ENCODE data around the gene ZMYM1. TPM values are rescaled to one million over a fixed set of nuclear protein-coding genes. Genes with fewer than 3 reads are reported as not detected.
"Not testable (repeated sequence)": the region's sequence is repeated elsewhere in the genome, so short reads cannot be mapped to it uniquely, and the experiment has no call there.

Gene ZMYM1
- total RNA-seq, 1 donor from 2014 or later = 23.2 TPM

GRCh38 chr1:35046730-35047129 lies 32.5 kb upstream of the ZMYM1 start:
- H3K36me3 ChIP-seq (ENCODE audit: control insufficient read depth, insufficient read depth, low read length) = no peaks in the 10 kb centered on the region
- DNase-seq (ENCODE audit: low read depth) = no peak
- no peaks in the 10 kb centered on the region for H3K27me3 ChIP-seq (ENCODE audit: control insufficient read depth, insufficient read depth, low read length)
- FAIRE-seq = no peak
- no peak overlapping the region for H3K4me3 ChIP-seq (ENCODE audit: low read depth, low read length)
- no peak for TF ChIP-seq CTCF (IDR thresholded peaks at IDR 0.05; ENCODE audit: insufficient read depth, low read length, severe bottlenecking)

GRCh38 chr1:35047188-35047858 lies 31.9 kb upstream of the ZMYM1 start:
- no peak for TF ChIP-seq CTCF (IDR thresholded peaks at IDR 0.05; ENCODE audit: insufficient read depth, low read length, severe bottlenecking)
- Histone ChIP-seq H3K4me3 (ENCODE audit: low read depth, low read length) (no peak overlapping the region), H3K36me3 (ENCODE audit: control insufficient read depth, insufficient read depth, low read length) (no peaks in the 10 kb centered on the region), H3K27me3 (ENCODE audit: control insufficient read depth, insufficient read depth, low read length) (no peaks in the 10 kb centered on the region)
- DNase-seq (ENCODE audit: low read depth) (peak; percentile 81), FAIRE-seq (no peak)

- H3K4me3 ChIP-seq (ENCODE audit: low read depth, low read length) = no peak overlapping the region
- no peak for TF ChIP-seq CTCF (IDR thresholded peaks at IDR 0.05; ENCODE audit: insufficient read depth, low read length, severe bottlenecking)
Observed at GRCh38 chr1:35049116-35049515, 30.1 kb upstream of the ZMYM1 start.

GRCh38 chr1:35053433-35053832 lies 25.8 kb upstream of the ZMYM1 start:
- H3K27me3 ChIP-seq (ENCODE audit: control insufficient read depth, insufficient read depth, low read length) = no peaks in the 10 kb centered on the region
- FAIRE-seq (no peak), DNase-seq (ENCODE audit: low read depth) (no peak)
- no peak for TF ChIP-seq CTCF (IDR thresholded peaks at IDR 0.05; ENCODE audit: insufficient read depth, low read length, severe bottlenecking)
- H3K4me3 ChIP-seq (ENCODE audit: low read depth, low read length) = no peak overlapping the region
- no peaks in the 10 kb centered on the region for H3K36me3 ChIP-seq (ENCODE audit: control insufficient read depth, insufficient read depth, low read length)

More at GRCh38 chr1:35049116-35049515, 30.1 kb upstream of the ZMYM1 start:
- FAIRE-seq (no peak), DNase-seq (ENCODE audit: low read depth) (no peak)
- Histone ChIP-seq H3K36me3 (ENCODE audit: control insufficient read depth, insufficient read depth, low read length) (no peaks in the 10 kb centered on the region), H3K27me3 (ENCODE audit: control insufficient read depth, insufficient read depth, low read length) (no peaks in the 10 kb centered on the region)

- not testable (repeated sequence) for H3K36me3 ChIP-seq (ENCODE audit: control insufficient read depth, insufficient read depth, low read length); FAIRE-seq; DNase-seq (ENCODE audit: low read depth); H3K4me3 ChIP-seq (ENCODE audit: low read depth, low read length); H3K27me3 ChIP-seq (ENCODE audit: control insufficient read depth, insufficient read depth, low read length)
Observed at GRCh38 chr1:35054282-35054681, 24.9 kb upstream of the ZMYM1 start.

GRCh38 chr1:35058321-35058720 lies 20.9 kb upstream of the ZMYM1 start:
- H3K27me3 ChIP-seq (ENCODE audit: control insufficient read depth, insufficient read depth, low read length); DNase-seq (ENCODE audit: low read depth); FAIRE-seq; H3K4me3 ChIP-seq (ENCODE audit: low read depth, low read length); H3K36me3 ChIP-seq (ENCODE audit: control insufficient read depth, insufficient read depth, low read length): not testable (repeated sequence)

GRCh38 chr1:35058988-35059387 lies 20.2 kb upstream of the ZMYM1 start:
- no peak for FAIRE-seq

More at GRCh38 chr1:35058988-35059387, 20.2 kb upstream of the ZMYM1 start:
- Histone ChIP-seq H3K27me3 (ENCODE audit: control insufficient read depth, insufficient read depth, low read length) (no peaks in the 10 kb centered on the region), H3K4me3 (ENCODE audit: low read depth, low read length) (no peak overlapping the region), H3K36me3 (ENCODE audit: control insufficient read depth, insufficient read depth, low read length) (no peaks in the 10 kb centered on the region)
- no peak for DNase-seq (ENCODE audit: low read depth)
- TF ChIP-seq CTCF (IDR thresholded peaks at IDR 0.05; ENCODE audit: insufficient read depth, low read length, severe bottlenecking) = no peak

Measured in bronchial epithelial cell (primary cell).